ENCODE measurements around the gene LBH. TPM values are rescaled to one million over a fixed set of nuclear protein-coding genes. Genes with fewer than 3 reads are reported as not detected.
A peak's percentile ranks its signal among the peaks of the same experiment; 100 is the strongest.

Gene LBH
- total RNA-seq (2014; rRNA removed; shearing (Covaris generic)) (189 and 285 TPM in 2 replicates), polyA plus RNA-seq (2016; fragmentation: Nextera tagmentation; extraction: Ambion mirVana) (155 and 162 TPM in 2 replicates)

DNA sequence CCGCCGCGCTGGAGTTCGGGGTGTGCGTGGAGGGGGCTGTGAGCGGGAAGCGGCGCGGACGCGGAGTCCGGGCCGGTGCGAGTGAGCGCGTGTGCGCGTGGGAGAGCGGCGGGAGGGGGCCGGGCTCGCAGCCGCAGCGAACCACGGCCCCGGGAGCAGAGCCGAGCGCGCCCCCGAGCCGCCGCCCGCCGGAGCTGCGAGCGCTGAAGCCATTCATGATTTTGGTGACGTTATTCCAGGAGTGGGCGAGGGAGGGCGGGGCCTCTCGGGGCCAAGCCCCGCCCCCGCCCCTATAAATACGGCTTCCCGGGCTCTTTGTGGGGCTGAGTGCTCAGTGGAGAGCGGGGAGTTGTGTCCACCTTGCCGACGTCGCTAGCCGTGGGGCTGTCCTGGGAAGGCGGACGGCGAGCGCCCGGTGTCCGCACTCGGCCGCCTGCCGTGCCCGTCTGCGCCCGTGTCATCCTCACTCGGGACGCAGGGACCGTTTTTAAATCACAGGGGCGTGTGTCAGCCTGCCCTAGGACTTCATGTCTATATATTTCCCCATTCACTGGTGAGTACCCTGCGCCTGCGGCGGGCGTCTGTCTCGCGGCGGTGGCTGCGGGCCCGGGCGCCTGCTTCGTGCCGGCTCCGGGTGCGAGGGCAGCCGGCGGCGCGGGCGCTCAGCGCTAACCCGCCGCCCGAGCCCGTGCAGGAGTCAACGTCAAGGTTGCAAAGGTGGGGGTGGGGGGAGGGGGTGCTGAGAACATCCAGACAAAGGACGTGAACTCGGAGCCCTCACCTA, at the start of gene LBH:
TSS of gene LBH (plus strand) at position 323 of the 784 bp plus-strand sequence. CDS start at position 528, 205 bp downstream.
- H3F3A ChIP-seq (ENCODE audit: insufficient read depth): peaks cover 34% of the 10 kb centered on the region
- H3K4me3 ChIP-seq: peak within 1 kb of the TSS; percentile 91
- peak within 1 kb of the TSS; percentile 90 for H3K9ac ChIP-seq
- H4K20me1 ChIP-seq (ENCODE audit: insufficient read depth): no peaks in the 10 kb centered on the region; the same call in 1 of the 2 replicates
- no peaks in the 10 kb centered on the region for H3K27me3 ChIP-seq (replicated peaks; ENCODE audit: insufficient read depth)
- peak within 1 kb of the TSS; percentile 88 for H3K4me2 ChIP-seq (ENCODE audit: unreplicated experiment)
- 2% methylated on average over 75 to 79 of the region's 92 CpGs for WGBS, 2 experiments (ENCODE audit: low coverage in 1 of 2, low lambda C conversion rate in 2 of 2, missing lambda C conversion rate in 2 of 2)
- peaks cover 14% of the 10 kb centered on the region for H3K36me3 ChIP-seq (ENCODE audit: low read depth)
- peak within 1 kb of the TSS; percentile 81 for H3K27ac ChIP-seq
- TF ChIP-seq EZH2phosphoT487 (IDR thresholded peaks at IDR 0.05; ENCODE audit: insufficient read depth, low read depth) (no peak), EZH2 (IDR thresholded peaks at IDR 0.05; ENCODE audit: insufficient read depth, poor library complexity, severe bottlenecking) (no peak)
- in situ Hi-C loops (cut with MboI): no loop called here
- H3K9me2 ChIP-seq (ENCODE audit: insufficient read depth): no peaks in the 10 kb centered on the region
- no peaks in the 10 kb centered on the region for H3K9me3 ChIP-seq (ENCODE audit: low read depth)
- peaks cover 49% of the 10 kb centered on the region for H3K79me2 ChIP-seq (ENCODE audit: insufficient read depth)
- peak within 1 kb of the TSS; percentile 83 for H2AFZ ChIP-seq
- peak; percentile 95 for DNase-seq
- peaks cover 31% of the 10 kb centered on the region for H3K4me1 ChIP-seq (ENCODE audit: insufficient read depth)

DNA sequence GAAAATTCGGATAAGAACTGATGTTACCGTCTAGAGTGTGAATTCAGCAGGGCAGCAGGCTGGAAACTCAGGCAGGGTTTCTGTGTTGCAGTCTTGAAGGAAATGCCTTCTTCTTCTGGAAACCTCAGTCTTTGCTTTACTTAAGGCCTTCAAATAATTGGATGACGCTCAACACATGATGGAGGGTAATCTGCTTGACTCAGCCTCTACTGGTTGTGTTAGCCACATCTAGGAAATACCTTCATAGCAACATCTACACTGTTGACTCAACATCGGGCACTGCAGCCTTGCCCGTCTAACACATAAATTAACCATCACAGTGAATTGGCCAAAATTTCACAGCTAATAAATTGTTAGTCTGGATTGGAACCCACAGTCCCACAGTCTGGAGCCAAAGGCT, 47.3 kb upstream of the LBH start:
- Histone ChIP-seq H3K27me3 (replicated peaks; ENCODE audit: insufficient read depth) (0 out of 2 replicates have a peak, but pooled peaks cover 6% of the 10 kb centered on the region), H2AFZ (no peak overlapping the region), H4K20me1 (ENCODE audit: insufficient read depth) (no peaks in the 10 kb centered on the region), H3F3A (ENCODE audit: insufficient read depth) (no peaks in the 10 kb centered on the region), H3K9ac (no peak overlapping the region), H3K9me3 (ENCODE audit: low read depth) (no peaks in the 10 kb centered on the region), H3K27ac (no peak overlapping the region), H3K9me2 (ENCODE audit: insufficient read depth) (no peaks in the 10 kb centered on the region), H3K4me3 (no peak overlapping the region), H3K4me1 (ENCODE audit: insufficient read depth) (no peaks in the 10 kb centered on the region), H3K36me3 (ENCODE audit: low read depth) (no peaks in the 10 kb centered on the region), H3K4me2 (ENCODE audit: unreplicated experiment) (no peak overlapping the region), H3K79me2 (ENCODE audit: insufficient read depth) (no peaks in the 10 kb centered on the region)
- TF ChIP-seq EZH2phosphoT487 (IDR thresholded peaks at IDR 0.05; ENCODE audit: insufficient read depth, low read depth): no peak
- no peak for TF ChIP-seq EZH2 (IDR thresholded peaks at IDR 0.05; ENCODE audit: insufficient read depth, poor library complexity, severe bottlenecking)
- WGBS, 2 experiments (ENCODE audit: low coverage in 1 of 2, low lambda C conversion rate in 2 of 2, missing lambda C conversion rate in 2 of 2): 90 to 92% methylated on average over 5 of the region's 5 CpGs
- no peak for DNase-seq
- in situ Hi-C loops (cut with MboI): no loop called here

DNA sequence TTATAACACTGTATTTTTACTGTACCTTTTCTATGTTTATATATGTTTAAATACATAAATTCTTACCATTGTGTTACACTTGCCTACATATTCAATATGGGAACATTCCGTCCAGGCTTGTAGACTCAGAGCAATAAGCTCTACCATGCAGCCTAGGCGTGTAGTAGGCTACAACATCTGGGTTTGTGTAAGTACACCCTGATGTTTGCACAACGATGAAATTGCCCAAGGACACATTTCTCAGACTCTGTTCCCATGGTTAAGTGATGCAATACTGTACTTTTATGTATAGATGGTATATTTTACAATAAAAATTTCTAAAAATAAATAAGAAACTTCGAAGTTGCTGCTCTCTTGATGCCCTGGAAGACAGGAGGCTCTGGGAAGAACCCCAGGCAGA, 46.2 kb upstream of the LBH start:
- Histone ChIP-seq H3K36me3 (ENCODE audit: low read depth) (no peaks in the 10 kb centered on the region), H4K20me1 (ENCODE audit: insufficient read depth) (no peaks in the 10 kb centered on the region), H3K4me2 (ENCODE audit: unreplicated experiment) (no peak overlapping the region), H3K9ac (no peak overlapping the region), H3F3A (ENCODE audit: insufficient read depth) (no peaks in the 10 kb centered on the region), H3K4me1 (ENCODE audit: insufficient read depth) (no peaks in the 10 kb centered on the region), H3K9me3 (ENCODE audit: low read depth) (no peaks in the 10 kb centered on the region), H3K4me3 (no peak overlapping the region), H3K79me2 (ENCODE audit: insufficient read depth) (no peaks in the 10 kb centered on the region), H3K27ac (no peak overlapping the region), H2AFZ (no peak overlapping the region), H3K9me2 (ENCODE audit: insufficient read depth) (no peaks in the 10 kb centered on the region), H3K27me3 (replicated peaks; ENCODE audit: insufficient read depth) (0 out of 2 replicates have a peak, but pooled peaks cover 6% of the 10 kb centered on the region)
- no peak for TF ChIP-seq EZH2phosphoT487 (IDR thresholded peaks at IDR 0.05; ENCODE audit: insufficient read depth, low read depth)
- TF ChIP-seq EZH2 (IDR thresholded peaks at IDR 0.05; ENCODE audit: insufficient read depth, poor library complexity, severe bottlenecking): no peak
- in situ Hi-C loops (cut with MboI): no loop called here
- peak; percentile 35 for DNase-seq
- WGBS, 2 experiments (ENCODE audit: low coverage in 1 of 2, low lambda C conversion rate in 2 of 2, missing lambda C conversion rate in 2 of 2): 30 to 32% methylated on average over 4 of the region's 4 CpGs

DNA sequence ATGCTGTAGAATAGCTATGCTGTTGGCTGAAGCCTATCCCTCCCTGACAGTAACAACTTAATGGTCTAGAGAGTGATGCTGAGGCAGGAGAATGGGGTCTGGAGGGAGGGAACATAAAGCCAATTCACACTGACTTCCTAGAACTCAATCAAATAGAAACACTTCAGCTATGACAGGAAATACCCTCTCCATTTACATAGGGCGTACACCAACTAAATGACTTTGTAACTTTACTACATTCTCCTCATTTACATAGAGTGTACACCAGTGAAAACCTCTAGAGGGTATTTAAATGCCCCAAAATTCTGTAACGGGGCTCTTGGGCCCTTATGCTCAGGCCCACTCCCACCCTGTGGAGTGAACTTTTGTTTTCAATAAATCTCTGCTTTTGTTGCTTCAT, 43.0 kb upstream of the LBH start:
- Histone ChIP-seq H3K4me2 (ENCODE audit: unreplicated experiment) (no peak overlapping the region), H3K9ac (no peak overlapping the region), H3K27me3 (replicated peaks; ENCODE audit: insufficient read depth) (0 out of 2 replicates have a peak, but pooled peaks cover 6% of the 10 kb centered on the region), H4K20me1 (ENCODE audit: insufficient read depth) (no peaks in the 10 kb centered on the region), H3K9me2 (ENCODE audit: insufficient read depth) (no peaks in the 10 kb centered on the region), H3K9me3 (ENCODE audit: low read depth) (no peaks in the 10 kb centered on the region), H3K4me1 (ENCODE audit: insufficient read depth) (no peaks in the 10 kb centered on the region), H3F3A (ENCODE audit: insufficient read depth) (no peaks in the 10 kb centered on the region), H3K27ac (no peak overlapping the region), H3K36me3 (ENCODE audit: low read depth) (no peaks in the 10 kb centered on the region), H2AFZ (no peak overlapping the region), H3K4me3 (no peak overlapping the region), H3K79me2 (ENCODE audit: insufficient read depth) (no peaks in the 10 kb centered on the region)
- 39 to 50% methylated on average over 2 of the region's 2 CpGs for WGBS, 2 experiments (ENCODE audit: low coverage in 1 of 2, low lambda C conversion rate in 2 of 2, missing lambda C conversion rate in 2 of 2)
- no peak for TF ChIP-seq EZH2 (IDR thresholded peaks at IDR 0.05; ENCODE audit: insufficient read depth, poor library complexity, severe bottlenecking)
- no peak for TF ChIP-seq EZH2phosphoT487 (IDR thresholded peaks at IDR 0.05; ENCODE audit: insufficient read depth, low read depth)
- no peak for DNase-seq
- in situ Hi-C loops (cut with MboI): no loop called here

Measured in GM23248 (cell line).